DOHH2 (cell line): ENCODE data around the gene HOXA13.

Experiments used
- H3F3A ChIP-seq: fragments of 200-600 bp; sonication (generic), shearing (Covaris generic); 2 replicates; pipeline ENCODE4 v1.6.0; 2016; ENCODE audit warnings: antibody characterized with exemption, mild to moderate bottlenecking; ENCODE audit not compliant: control insufficient read depth, insufficient read depth
- H3K27ac ChIP-seq: fragments of 200-600 bp; sonication (generic); 2 replicates; pipeline ENCODE4 v1.5.1; 2014; ENCODE audit warnings: low read depth, mild to moderate bottlenecking, low read length, moderate library complexity
- H3K27me3 ChIP-seq: fragments of 200-600 bp; sonication (generic); 2 replicates; pipeline ENCODE4 v1.6.1; 2014; ENCODE audit warnings: mild to moderate bottlenecking, low read length, mixed read lengths; ENCODE audit not compliant: control insufficient read depth
- H3K36me3 ChIP-seq: fragments of 200-600 bp; sonication (generic); 2 replicates; pipeline ENCODE4 v1.6.1; 2014; ENCODE audit warnings: mild to moderate bottlenecking, low read length, moderate library complexity, mixed read lengths; ENCODE audit not compliant: control insufficient read depth
- H3K4me1 ChIP-seq: fragments of 200-600 bp; sonication (generic); 2 replicates; pipeline ENCODE4 v1.6.1; 2014; ENCODE audit warnings: mild to moderate bottlenecking, low read length, mixed read lengths; ENCODE audit not compliant: control insufficient read depth
- H3K4me2 ChIP-seq: fragments of 200-600 bp; sonication (generic); 2 replicates; pipeline ENCODE4 v1.6.0; 2014; ENCODE audit warnings: mild to moderate bottlenecking, low read length, moderate library complexity
- H3K4me3 ChIP-seq: fragments of 200-600 bp; sonication (generic); 2 replicates; pipeline ENCODE4 v1.5.1; 2014; ENCODE audit warnings: mild to moderate bottlenecking, low read length, mixed read lengths
- H3K79me2 ChIP-seq: fragments of 200-600 bp; sonication (generic); 2 replicates; pipeline ENCODE4 v1.6.1; 2014; ENCODE audit warnings: mild to moderate bottlenecking, low read length, mixed read lengths; ENCODE audit not compliant: control insufficient read depth
- H3K9me2 ChIP-seq: fragments of 200-600 bp; sonication (generic); replicated peaks from 2 replicates; pipeline ENCODE4 v1.6.1; 2014; ENCODE audit warnings: mild to moderate bottlenecking, low read length, mixed read lengths; ENCODE audit not compliant: control insufficient read depth
- H3K9me3 ChIP-seq: fragments of 200-600 bp; sonication (generic); 2 replicates; pipeline ENCODE4 v1.6.1; 2014; ENCODE audit warnings: antibody characterized with exemption, low read length, mixed read lengths; ENCODE audit not compliant: control insufficient read depth, insufficient read depth
- H4K20me1 ChIP-seq: fragments of 200-600 bp; sonication (generic); 2 replicates; pipeline ENCODE4 v1.6.0; 2014; ENCODE audit warnings: low read depth, mild to moderate bottlenecking, antibody characterized with exemption, low read length, moderate library complexity; ENCODE audit not compliant: control insufficient read depth, insufficient read depth
- EZH2phosphoT487 ChIP-seq: fragments of 200-600 bp; sonication (generic); IDR thresholded peaks from 2 replicates; pipeline ENCODE4 v1.6.1; 2017; ENCODE audit warnings: borderline replicate concordance, mild to moderate bottlenecking, antibody characterized with exemption, low read length, moderate library complexity, mixed read lengths
- TF ChIP-seq, protein P1 (sequence below): fragments of 200-600 bp; sonication (generic); IDR thresholded peaks from one replicate; pipeline ENCODE4 v1.5.1; 2014; ENCODE audit warnings: antibody characterized with exemption, mild to moderate bottlenecking, low read depth, low read length; ENCODE audit not compliant: poor library complexity, severe bottlenecking

HOXA13 gene

DNA sequence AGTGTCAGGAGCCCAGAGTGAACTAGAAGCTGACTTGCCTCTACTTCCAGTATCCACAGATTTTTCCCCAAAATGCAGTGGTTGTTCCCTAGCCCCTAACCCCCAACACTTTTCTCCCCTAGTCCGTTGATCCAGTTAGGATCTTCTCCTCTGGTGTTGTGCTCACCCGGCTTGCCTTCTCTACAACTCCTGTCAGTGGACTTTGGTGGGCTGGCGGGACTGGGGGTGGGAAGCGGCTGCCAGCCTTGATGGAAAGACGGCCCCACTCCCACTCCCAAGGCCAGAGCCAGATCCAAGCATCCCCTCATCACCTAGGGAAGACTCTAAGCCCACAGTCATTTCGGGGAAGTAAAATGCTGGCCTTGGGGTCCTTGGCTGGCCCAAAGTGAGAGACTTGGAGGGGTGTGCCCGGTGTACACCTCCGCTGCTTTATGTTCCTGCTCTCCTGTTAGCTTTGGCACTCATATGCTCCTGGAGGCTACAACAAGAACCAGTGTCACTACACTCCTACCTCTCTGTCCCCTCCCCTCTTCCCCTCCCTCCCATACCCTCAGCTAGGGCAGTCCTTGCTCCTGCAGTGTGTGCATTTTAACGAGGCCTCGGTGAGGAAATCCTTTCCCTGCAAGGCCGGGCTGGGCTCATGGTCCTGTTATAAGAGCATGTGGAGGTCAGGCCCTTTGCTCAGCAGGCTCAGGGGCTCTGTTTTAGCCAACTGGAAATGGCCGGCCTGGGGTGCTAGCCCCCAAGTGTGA is 24.8 kb downstream of the HOXA13 start:
- H3K9me3 ChIP-seq = no peaks in the 10 kb centered on the region
- peaks cover 4% of the 10 kb centered on the region; the same call in 1 of the 2 replicates for H4K20me1 ChIP-seq
- no peaks in the 10 kb centered on the region for H3K9me2 ChIP-seq
- H3K4me3 ChIP-seq = no peak overlapping the region
- H3F3A ChIP-seq = peaks cover 10% of the 10 kb centered on the region
- peaks cover 55% of the 10 kb centered on the region for H3K27me3 ChIP-seq
- no peaks in the 10 kb centered on the region for H3K36me3 ChIP-seq
- no peak overlapping the region for H3K4me2 ChIP-seq
- H3K79me2 ChIP-seq = no peaks in the 10 kb centered on the region
- peaks cover 19% of the 10 kb centered on the region for H3K4me1 ChIP-seq
- TF ChIP-seq, protein P1, sequence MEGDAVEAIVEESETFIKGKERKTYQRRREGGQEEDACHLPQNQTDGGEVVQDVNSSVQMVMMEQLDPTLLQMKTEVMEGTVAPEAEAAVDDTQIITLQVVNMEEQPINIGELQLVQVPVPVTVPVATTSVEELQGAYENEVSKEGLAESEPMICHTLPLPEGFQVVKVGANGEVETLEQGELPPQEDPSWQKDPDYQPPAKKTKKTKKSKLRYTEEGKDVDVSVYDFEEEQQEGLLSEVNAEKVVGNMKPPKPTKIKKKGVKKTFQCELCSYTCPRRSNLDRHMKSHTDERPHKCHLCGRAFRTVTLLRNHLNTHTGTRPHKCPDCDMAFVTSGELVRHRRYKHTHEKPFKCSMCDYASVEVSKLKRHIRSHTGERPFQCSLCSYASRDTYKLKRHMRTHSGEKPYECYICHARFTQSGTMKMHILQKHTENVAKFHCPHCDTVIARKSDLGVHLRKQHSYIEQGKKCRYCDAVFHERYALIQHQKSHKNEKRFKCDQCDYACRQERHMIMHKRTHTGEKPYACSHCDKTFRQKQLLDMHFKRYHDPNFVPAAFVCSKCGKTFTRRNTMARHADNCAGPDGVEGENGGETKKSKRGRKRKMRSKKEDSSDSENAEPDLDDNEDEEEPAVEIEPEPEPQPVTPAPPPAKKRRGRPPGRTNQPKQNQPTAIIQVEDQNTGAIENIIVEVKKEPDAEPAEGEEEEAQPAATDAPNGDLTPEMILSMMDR = no peak
- TF ChIP-seq EZH2phosphoT487 = no peak
- H3K27ac ChIP-seq = no peak overlapping the region

DNA sequence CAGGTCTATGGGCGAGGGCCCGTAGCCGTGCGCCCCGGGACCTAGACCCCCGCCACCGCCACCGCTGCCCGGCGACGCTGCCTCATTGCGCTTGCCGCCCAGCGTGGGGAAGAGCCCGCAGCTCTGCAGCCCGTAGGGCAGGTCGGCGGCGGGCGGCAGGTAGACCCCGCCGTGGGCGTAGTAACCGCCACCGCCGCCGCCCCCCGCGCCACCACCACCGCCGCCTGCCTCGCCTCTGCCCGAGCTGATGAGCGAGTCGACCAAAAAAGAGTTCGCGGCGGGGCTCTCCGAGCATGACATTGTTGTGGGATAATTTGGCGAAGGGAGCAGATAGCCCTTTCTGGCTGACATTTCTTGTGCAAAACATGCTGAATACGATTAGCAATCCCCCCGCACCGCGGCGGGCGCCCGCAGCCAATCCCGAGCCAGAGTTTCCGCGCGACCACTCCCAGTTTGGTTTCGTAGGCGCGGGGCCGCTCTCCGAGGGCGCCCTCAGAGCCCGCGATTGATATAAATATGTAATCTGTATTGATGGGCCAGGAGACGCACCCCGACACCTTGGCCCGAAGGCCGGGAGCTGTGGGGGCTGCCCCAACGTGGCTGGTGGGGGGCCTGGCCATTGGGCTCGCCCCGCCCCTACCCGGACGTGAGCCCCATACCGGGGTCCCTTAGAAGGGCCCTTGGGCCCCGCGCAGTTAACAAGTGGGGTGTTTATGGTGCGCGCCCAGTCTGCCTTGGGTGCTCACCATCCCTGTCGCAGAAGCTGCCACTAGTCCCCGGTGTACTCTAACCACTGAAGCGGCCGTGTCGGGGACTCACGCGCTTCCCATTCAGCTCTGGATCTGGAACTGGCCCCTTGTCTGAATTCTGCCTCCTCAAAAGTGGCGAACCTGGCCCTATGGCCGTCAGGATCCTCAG is 25.7 kb downstream of the HOXA13 start, which contains the start of gene HOXA10:
HOXA10 (minus strand) TSS at position 365 of the 918 bp plus-strand sequence; CDS start at position 351, 14 bp downstream.
- H3K4me2 ChIP-seq = peak within 1 kb of the TSS; percentile 73
- peaks cover 10% of the 10 kb centered on the region for H3F3A ChIP-seq
- peaks cover 13% of the 10 kb centered on the region for H3K4me1 ChIP-seq
- no peaks in the 10 kb centered on the region for H3K79me2 ChIP-seq
- H3K27me3 ChIP-seq = peaks cover 61% of the 10 kb centered on the region
- H3K9me2 ChIP-seq = no peaks in the 10 kb centered on the region
- H4K20me1 ChIP-seq = peaks cover 5% of the 10 kb centered on the region; the same call in 1 of the 2 replicates
- no peak within 1 kb of the TSS for H3K27ac ChIP-seq
- no peaks in the 10 kb centered on the region for H3K9me3 ChIP-seq
- H3K36me3 ChIP-seq = no peaks in the 10 kb centered on the region
- H3K4me3 ChIP-seq = peak within 1 kb of the TSS; percentile 66
- TF ChIP-seq, protein P1 = no peak
- TF ChIP-seq EZH2phosphoT487 = no peak

DNA sequence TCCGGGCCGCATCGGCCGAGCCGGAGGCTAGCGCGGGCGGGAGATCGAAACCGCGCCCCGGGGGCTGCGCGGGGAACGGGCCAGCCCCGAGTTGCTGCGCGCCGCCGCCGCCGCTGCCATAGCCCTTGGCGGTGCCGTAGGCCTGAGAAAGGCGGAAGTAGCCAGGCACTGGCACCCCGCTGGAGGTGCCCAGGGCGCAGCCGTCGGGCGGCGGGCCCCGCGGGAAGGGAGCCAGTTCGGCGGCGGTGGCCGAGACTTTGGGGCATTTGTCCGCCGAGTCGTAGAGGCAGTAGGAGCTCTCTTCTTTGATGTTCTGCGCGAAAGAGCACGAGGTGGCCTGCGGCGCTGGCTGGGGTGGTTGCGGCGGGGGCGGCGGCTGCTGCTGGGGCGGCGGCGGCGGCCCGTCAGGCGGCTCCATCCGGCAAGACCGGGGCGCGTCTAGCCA is 26.4 kb downstream of the HOXA13 start:
- Histone ChIP-seq H3F3A (peaks cover 10% of the 10 kb centered on the region), H3K79me2 (no peaks in the 10 kb centered on the region), H3K4me3 (peak overlapping the region; percentile 66), H3K4me2 (peak overlapping the region; percentile 73), H3K27ac (no peak overlapping the region), H4K20me1 (peaks cover 5% of the 10 kb centered on the region; the same call in 1 of the 2 replicates), H3K27me3 (peaks cover 67% of the 10 kb centered on the region), H3K4me1 (peaks cover 13% of the 10 kb centered on the region), H3K9me3 (no peaks in the 10 kb centered on the region), H3K9me2 (no peaks in the 10 kb centered on the region), H3K36me3 (no peaks in the 10 kb centered on the region)
- peak; percentile 84 for TF ChIP-seq EZH2phosphoT487
- TF ChIP-seq, protein P1 = no peak
